GM12873 (cell line): Measurements from ENCODE around the gene MAPK8IP1.

Source experiments
- CTCF ChIP-seq: IDR thresholded peaks from 2 replicates; pipeline ENCODE4 v1.5.1; 2012; ENCODE audit warnings: low read depth, mild to moderate bottlenecking, moderate library complexity, low read length, control low read depth; ENCODE audit not compliant: insufficient read depth; ENCODE audit errors: missing control alignments

Gene MAPK8IP1

GRCh38 chr11:45895553-45896259 is 10.3 kb downstream of the MAPK8IP1 start:
- no peak for TF ChIP-seq CTCF

- TF ChIP-seq CTCF, result no peak
These were observed 11.1 kb downstream of the MAPK8IP1 start for GRCh38 chr11:45896422-45896984.

- peak; percentile 9 for TF ChIP-seq CTCF
These were observed 12.1 kb downstream of the MAPK8IP1 start for GRCh38 chr11:45897556-45897955.

GRCh38 chr11:45899086-45899447 is 13.6 kb downstream of the MAPK8IP1 start:
- no peak for TF ChIP-seq CTCF

GRCh38 chr11:45899448-45900174 is 14.2 kb downstream of the MAPK8IP1 start:
- TF ChIP-seq CTCF, result no peak

GRCh38 chr11:45900916-45901617 is 15.6 kb downstream of the MAPK8IP1 start:
- TF ChIP-seq CTCF, result no peak

GRCh38 chr11:45901626-45902025 is 16.2 kb downstream of the MAPK8IP1 start:
- no peak for TF ChIP-seq CTCF
